HG03060 (cell line): ENCODE data around the gene TLL2.

Experiments
- ATAC-seq: cut with Tn5 transposase; IDR thresholded peaks from one replicate; pipeline ENCODE4 v1.9.1; 2021; ENCODE audit warnings: low read depth, moderate number of reproducible peaks; ENCODE audit not compliant: unreplicated experiment

Gene TLL2

GRCh38 chr10:96338279-96338925, 175.3 kb downstream of the TLL2 start:
- ATAC-seq, result no peak

- no peak for ATAC-seq
Observed at GRCh38 chr10:96337106-96337505, 176.6 kb downstream of the TLL2 start.

GRCh38 chr10:96334616-96335526, 178.9 kb downstream of the TLL2 start:
- ATAC-seq, result no peak

DNA sequence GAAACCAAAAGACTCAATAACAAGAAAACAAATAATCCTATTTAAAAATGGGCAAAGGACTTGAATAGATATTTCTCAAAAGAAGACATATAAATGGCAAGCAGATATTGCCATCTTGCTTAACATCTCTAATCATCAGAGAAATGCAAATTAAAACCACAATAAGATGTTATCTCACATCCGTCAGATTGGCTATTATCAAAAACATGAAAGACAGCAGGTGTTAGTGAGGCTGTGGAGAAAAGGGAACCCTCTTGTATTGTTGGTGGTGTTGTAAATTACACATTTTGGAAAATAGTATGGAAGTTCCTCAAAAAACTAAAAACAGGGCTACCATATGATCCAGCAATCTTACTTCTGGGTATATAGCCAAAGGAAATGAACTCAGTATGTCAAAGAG, 180.6 kb downstream of the TLL2 start:
- ATAC-seq, result no peak

- no peak for ATAC-seq
Observed at GRCh38 chr10:96327462-96327861, 186.3 kb downstream of the TLL2 start.

GRCh38 chr10:96325719-96326373, 187.9 kb downstream of the TLL2 start:
- ATAC-seq, result peak; percentile 96

GRCh38 chr10:96324447-96324846, 189.3 kb downstream of the TLL2 start:
- ATAC-seq, result no peak

GRCh38 chr10:96322275-96322674, 191.5 kb downstream of the TLL2 start:
- ATAC-seq, result no peak

GRCh38 chr10:96321822-96322221, 191.9 kb downstream of the TLL2 start:
- no peak for ATAC-seq

DNA sequence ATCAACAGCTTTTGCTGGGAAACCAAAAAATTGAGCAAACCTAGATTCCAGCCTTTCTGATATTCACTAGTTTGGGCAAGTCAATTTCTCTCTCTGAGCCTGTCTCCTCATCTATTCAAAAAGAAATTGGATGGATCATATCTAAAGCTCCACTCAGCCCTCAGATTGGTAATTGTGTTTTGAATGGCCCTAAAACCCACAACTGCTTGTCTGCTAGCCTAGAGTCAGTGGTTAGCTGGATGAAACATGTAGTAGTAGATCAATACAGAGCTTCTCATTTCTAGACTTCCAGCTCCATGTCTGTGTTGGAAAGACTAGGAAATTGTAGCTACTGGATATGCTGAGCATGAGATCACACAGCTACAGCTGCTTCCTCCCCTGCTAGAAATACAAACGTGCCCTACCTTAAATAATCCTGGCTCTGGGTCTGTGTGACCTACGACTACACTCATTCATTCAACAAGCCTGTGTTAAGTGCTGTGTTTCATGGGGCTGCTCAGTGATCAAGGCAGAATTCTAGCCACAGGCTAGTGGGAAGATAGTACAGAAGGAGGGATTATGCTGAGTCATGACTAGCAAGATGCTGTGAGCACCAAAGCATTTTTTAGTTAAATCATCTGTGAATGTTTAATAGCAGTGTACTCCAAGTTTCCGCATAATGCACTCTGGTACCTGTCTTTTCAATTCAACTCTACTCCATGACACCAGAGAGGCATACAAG, 193.8 kb downstream of the TLL2 start:
- no peak for ATAC-seq

DNA sequence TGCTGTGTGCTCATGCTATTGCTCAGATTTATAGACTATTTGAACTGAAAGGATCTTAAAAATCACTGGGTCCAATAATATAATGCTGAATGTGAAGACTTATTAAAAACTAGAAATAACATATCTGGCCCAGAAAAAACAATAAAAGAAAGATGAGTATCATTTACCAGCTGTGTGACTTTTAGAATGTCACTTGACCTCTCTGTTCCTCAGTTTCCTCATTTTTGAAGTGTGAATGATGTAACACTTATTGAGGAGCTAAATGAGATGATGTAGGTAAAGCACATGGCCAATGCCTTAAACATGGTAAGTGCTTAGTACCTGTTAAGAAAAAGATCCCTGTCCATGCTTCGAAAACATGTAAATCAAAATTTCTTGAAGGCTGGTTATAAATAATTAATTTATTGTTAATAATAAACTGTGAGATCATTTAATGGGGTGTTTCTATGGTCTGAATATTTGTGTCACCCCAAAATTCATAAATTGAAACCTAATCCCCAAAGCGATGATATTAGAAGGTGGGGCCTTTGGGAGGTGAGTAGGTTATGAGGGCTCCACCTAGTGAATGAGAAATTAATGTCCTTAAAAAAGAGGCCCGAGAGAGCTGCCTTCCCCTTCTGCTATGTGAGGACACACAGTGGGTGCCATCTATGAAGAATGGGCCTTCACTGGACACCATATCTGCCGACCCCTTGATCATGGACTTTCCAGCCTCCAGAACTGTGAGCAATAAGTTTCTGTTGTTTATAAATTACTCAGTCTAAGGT, 196.5 kb downstream of the TLL2 start:
- ATAC-seq, result no peak
